ENCODE measurements around the gene FCN2. TPM values are rescaled to one million over a fixed set of nuclear protein-coding genes. Genes with fewer than 3 reads are reported as not detected.

FCN2 gene
- not detected in 2 replicates for total RNA-seq (2014; rRNA removed; shearing (Covaris generic))

DNA sequence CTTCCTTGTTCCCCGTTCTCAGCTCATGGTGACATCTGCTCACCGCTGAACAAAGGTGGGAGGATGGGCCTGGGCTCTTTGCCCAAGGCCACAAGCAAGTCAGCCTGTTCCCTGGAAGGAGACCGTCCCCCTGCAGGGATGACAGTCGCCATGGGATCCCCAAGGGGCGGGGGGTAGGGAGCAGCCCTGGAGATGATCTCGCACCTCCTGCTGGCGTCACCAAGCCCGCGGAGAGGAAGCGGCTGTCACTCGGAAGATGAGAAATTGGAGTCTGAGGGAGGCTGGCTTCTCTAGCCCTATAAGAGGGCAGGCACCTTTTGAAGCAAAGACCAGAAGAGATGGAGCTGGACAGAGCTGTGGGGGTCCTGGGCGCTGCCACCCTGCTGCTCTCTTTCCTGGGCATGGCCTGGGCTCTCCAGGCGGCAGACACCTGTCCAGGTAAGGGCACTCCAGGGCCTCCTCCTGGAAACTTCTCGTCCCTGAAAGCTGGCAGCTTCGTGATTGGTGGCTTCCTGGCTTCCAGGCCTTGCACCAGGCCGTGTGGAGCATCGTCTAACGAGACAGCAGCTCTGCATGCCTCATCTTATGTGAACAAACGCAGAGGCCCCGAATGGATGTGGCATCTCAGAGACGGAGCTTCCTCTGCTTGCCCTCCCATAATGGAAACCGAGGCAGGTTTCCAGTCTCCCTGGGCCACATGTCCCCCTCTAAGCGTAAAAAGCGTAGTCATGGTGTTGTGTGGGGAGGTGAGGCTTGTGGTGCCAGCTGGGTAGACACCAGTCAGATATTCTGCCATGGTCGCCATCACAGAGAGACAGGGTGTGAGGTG is at the start of gene FCN2:
Gene FCN2, plus strand, starts transcription at position 327 of the 829 bp plus-strand sequence. Its CDS starts 12 bp downstream, at position 339.
- no peak for DNase-seq (ENCODE audit: low read depth)

DNA sequence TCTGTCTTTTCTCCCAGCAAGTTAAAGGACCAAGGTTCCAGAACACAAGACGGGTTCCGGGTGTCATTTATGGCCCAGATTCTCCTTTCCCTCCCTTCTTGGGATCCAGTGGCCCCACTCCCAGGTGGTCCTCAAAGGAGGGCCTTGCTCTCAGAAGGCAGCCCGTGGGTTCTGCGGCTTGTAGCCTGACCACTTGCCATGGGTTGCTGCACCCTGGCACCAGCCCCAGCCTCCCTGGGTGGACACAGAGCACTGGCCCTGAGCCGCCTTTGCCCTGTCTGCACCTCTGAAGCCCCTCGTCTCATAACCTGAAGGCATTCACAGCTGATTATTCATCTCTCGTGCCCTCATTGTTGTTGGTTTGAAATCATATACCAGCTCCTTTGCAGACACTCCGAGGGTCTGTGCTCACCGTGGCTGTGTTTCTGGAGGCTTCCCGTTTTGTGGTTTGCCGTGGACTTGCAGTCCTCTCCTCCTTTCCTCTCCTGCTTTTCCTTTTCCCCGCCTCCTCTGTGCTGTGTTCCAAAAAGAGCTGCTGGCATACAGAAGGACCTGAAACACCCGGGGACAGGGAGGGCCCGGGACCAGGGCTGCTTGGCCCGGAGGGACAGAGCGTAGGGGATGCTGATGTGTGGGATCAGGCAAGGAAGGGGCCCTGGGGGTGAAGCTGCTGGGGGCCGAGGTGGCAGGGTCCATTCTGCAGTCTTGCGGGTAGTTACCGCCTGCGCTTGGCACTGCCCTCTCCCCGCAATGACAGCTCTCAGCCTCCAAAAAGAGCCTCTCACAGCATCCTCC is 49.5 kb upstream of the FCN2 start:
- DNase-seq (ENCODE audit: low read depth), result no peak

DNA sequence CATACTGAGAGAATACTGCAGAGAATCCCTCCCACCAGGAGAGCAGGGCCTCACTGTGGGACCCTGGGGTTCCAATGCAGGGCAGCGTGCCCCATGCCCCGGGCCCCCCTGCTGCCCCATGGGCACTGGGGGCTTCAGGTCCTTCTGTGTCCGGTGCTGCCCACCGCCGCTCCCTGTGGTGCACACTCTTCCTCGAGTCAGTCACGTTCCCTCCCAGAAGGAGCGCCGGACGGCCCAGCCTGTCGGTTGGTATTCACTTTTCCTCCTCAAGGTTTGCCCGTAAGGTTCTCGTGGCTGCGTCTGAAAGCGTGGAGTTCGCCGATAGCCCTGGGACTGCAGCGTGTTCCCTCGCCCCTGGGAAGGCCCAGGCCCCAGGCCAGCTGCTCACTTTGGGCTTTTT is 48.1 kb upstream of the FCN2 start:
- DNase-seq (ENCODE audit: low read depth), result no peak

DNA sequence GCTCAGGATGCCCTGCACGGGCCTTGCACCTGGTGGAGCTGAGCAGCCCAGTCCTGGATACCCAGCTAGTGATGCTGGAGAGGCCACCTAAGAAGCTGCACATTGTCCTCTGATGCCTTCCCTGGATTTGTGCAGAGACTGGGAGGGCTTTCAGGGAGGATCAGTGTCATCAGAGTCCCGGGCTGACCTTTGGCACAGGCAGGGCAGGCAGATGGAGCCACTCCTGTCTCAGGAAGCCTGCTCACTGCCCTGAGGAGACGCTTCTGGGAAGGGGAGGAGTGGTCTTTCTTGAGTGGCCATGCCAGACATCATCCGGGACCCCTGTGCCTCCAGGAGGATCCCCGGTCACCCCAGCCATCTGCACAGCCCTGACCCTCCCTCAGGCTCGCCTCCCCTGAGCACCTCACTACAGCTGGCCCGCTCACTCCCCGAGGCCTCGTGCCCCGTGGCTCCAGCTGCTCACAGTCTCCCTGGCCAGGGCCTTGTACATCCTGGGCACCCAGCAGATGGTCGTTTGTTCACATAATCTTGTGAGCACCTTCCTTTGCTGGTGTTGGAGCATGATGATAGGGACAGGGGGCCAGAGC is 47.2 kb upstream of the FCN2 start:
- DNase-seq (ENCODE audit: low read depth), result no peak

DNA sequence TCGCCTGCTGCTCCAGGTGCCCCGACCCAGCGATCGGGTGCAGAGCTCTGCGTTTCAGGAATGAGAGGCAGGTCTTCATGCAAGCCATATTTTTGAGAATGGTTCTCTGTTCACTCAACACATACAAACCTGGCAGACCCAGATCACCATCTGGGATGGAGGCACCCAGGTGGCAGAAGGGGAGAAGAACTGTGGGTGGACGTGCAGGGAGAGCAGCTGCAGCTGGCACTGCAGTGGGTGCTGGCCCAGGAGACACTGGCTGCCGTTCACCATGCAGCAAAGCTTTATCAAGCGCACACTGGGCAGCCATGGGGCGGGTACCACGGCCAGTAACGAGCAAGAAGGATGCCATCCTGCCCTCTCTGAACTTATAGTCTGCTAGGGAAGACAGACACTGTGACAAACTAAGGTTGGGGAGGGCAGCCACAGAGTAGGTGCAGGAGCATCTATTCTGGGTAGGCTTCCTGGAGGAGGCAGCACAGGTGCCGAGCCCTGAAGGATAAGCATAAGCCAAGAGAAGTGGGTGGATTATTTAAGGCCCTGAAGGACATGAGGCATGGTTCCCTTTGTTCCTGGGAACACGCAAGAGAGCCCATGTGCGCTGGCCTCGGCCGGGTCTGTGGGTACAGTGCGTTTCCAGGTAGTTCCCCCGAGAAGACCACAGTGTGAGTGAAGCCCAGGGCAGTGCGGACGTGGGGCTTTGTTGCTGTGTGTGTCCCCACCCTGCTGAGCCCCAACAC is 46.2 kb upstream of the FCN2 start:
- DNase-seq (ENCODE audit: low read depth), result no peak

DNA sequence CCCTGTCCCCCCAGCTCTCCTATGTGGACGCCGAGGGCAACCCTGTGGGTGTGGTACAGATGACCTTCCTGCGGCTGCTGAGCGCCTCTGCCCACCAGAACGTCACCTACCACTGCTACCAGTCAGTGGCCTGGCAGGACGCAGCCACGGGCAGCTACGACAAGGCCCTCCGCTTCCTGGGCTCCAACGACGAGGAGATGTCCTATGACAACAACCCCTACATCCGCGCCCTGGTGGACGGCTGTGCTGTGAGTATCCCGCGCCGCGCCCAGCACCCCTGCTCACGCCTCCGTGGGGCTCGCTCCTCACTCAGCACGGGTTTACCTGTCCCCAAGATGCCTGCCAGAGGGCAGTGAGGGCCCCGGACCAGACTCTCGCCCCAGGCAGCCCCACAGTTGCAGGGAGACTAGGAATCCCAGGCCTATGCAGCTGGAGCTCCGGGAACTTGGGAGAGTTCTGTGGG is 45.6 kb upstream of the FCN2 start:
- no peak for DNase-seq (ENCODE audit: low read depth)

DNA sequence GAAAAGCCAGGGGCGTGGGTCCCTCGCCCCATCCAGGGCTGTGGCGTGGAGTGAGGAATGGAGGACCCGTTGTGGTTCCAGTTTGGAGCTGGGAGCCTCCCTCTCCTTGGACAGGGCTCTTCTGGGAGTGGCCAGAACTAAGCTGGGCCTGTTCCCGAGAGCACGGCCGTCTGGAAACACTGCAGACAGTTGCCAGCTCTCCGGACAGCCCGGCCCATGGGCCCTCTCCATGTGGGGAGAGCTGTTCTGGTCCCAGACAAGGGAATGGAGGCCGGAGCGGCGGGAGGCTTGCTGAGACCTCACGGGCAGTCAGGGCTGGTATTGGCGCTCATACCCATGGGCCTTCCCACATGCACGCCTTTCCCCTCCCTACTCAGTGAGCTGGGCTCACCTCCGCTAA is 45.2 kb upstream of the FCN2 start:
- no peak for DNase-seq (ENCODE audit: low read depth)

DNA sequence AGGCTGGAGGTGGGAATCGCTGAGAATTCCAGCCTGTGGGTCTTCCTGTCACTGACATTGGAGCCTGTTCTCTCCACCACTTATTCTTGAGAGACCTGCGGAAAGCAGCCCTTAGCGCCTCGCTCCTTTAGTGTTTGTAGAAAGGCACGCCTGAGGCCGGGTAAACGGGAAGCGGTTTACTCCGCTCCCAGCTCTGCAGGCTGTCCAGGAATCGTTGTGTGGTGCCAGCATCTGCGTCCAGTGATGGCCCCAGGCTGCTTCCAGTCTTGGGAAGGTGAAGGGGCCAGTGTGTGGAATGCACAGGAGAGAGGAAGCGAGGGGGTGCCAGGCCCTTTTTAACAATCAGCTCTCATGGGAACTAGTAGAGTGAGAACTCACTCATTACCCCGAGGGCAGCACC is 44.6 kb upstream of the FCN2 start:
- no peak for DNase-seq (ENCODE audit: low read depth)

DNA sequence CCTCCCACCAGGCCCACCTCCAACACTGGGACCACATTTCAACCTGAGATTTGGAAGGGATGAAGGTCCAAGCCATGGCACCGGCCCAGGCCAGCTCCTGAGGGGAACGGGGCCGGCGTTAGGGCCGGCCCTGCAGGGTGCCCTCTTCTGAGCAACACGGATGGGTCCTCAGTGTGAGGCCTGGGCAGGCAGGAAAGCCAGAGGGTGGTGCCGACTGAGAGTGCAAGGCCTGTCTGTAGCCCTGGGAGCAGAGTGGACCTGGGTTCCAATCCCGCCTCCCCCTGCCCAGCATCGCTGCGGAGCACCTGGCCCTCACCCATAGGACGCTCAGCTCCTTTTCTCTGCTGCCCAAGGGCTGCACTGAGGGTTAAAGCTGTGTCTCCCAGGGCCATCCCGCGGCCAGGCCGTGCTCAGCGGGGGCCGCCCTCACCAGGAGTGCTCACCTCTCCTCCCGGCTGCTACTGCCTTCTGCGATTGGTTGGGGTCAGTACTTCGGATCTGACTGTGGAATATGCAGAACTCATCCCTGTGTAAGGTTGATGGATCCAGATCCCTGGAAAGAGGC is 44.1 kb upstream of the FCN2 start:
- no peak for DNase-seq (ENCODE audit: low read depth)

DNA sequence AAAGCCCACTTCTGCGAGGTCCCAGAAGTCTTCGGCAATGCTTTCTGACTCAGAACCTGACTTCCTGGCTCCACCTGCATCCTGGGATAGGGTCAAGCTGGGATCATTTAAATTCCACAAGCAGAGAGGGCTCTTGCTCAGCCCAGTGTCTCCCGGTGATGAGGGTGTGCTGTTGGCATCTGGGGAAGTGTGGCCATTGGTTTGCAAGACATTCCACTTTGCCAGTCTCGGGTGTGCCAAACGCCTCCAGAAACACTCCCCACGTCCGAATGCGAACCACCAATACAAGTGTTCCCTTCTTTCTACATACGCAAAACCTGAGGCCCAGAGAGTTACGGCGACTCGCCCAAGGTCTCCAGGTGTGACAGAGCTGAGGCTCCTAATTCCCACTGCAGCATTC is 43.1 kb upstream of the FCN2 start:
- no peak for DNase-seq (ENCODE audit: low read depth)

DNA sequence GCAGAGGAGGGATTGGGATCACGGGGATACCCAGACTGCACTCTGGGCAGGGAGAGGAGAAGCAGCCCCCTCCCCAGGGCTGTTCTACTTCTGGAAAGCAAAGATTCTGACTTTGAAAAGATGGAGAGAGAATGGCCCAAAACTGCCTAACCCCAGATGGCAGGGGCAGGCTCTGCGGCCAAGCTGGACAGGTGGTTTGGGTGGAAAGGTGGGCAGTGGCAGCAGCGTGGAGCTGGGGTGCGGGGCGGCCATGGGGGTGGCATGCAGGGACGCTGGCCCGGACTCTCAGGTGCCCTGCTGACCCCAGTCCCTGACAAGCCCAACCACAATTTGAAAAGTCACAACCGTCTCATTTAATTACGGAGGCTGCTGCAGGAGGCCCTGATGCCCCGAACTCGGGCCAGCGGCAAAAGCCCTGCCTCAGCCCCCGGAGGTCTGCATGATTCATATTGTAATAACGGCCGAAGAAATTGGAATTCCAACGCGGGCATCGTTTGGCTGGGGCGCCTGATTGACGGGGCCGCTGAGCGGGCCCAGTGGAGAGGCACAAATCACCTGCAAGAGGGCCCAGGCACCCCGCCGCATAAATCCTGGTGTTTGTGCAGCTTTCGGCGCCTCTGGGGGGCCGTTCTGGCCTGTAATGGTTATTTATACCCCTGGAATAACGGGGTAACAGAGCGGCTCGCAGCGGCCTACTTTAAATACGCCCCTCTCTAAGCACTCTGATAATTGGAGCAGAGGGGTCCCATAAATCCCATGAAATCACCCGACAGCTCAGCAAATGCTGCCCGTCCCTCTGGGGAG is 41.8 kb upstream of the FCN2 start:
- DNase-seq (ENCODE audit: low read depth), result no peak

DNA sequence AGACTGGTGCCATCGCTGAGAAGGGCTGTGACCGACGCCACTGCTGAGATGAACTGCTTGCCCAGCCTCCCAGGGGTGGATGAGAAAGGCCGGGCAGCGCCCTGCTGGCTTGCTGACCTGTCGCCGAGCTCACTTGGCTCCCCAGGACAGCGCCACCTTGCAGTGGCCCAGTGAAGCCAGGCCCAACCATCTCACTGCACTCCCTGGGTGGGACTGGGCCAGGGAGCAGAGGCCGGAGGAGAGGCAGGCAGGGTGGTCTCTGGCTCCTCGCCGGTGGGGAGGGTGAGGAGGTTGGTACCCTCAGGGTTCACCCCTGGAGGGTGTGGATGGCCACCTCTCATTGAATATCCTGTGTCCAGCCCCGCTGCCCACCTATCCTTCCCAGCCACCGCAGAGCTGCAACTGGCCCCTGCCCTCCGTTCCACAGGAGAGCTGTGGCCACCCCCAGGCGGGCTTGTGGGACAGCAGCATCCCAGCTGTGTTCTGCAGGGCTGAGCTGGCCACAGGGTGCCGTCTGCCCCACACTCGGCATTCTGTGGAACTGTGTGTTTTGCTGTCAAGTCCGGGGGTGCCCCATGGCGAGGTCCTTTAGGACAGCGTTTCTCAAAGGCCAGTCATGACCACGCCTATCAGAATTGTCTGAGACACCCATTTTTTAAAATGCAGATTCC is 41.0 kb upstream of the FCN2 start:
- DNase-seq (ENCODE audit: low read depth), result no peak

DNA sequence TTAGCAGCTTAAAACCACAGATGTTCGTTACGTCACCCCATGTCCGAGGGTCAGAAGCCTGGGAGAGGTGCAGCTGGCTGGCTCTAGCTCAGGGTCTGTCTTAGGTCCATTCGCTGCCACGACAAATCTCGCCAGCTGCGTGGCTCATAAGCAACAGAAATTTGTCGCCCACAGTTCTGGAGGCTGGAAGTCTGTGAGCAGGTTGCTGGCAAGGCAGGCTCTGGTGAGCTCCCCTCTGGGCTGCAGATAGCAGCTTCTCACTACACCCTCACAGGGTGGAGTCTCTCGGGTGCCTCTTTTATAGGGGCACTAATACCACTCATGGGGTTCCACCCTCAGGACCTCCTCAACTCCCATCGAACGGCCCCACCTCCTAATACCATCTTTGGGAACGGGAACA is 40.1 kb upstream of the FCN2 start:
- no peak for DNase-seq (ENCODE audit: low read depth)

DNA sequence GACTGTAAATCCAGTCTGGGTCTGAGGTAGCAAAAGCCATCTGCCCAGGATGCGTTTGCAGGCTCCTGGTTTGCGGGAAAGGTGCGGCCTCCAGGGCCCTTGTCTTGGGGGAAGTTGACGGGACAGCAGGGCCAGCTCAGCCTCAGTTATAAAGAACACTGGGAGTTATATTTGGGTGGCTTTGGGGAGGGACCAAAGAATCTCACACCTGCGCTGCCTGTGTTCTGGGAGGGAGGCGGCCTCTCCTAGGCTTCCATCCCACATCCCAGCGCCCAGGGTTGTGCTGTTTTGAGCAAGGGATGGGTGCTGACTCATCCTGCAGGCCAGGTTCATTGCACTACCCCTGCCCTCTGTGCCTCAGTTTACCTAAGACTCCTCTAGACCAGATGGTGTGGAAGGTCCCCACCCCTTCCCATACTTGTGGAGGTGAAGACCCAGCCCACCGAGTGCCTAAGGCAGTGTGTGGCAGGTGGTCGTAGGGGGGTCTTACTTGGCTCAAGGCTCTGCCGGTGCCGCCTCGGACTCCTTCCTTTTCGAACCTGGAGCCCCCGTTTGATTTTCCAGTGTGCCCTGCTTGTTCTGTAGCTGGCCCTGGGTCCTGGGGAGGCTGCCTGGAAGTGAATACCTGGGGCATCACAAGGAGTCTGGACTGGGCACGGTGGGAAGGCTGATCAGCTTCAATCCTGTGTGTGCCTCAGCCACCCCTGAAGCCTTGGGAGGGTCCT is 39.3 kb upstream of the FCN2 start:
- DNase-seq (ENCODE audit: low read depth), result no peak

DNA sequence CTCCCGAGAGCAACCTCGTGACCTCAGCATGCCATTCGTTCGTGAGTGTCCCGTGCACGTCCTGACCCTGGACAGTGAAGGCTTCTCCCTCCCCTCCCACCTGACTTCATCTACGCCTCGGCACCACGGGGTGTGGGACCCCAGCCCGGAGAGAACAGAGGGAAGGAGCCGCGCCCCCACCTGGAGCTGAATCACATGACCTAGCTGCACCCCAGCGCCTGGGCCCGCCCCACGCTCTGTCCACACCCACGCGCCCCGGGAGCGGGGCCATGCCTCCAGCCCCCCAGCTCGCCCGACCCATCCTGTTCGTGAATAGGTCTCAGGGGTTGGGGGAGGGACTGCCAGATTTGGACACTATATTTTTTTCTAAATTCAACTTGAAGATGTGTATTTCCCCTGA is 38.3 kb upstream of the FCN2 start:
- no peak for DNase-seq (ENCODE audit: low read depth)

DNA sequence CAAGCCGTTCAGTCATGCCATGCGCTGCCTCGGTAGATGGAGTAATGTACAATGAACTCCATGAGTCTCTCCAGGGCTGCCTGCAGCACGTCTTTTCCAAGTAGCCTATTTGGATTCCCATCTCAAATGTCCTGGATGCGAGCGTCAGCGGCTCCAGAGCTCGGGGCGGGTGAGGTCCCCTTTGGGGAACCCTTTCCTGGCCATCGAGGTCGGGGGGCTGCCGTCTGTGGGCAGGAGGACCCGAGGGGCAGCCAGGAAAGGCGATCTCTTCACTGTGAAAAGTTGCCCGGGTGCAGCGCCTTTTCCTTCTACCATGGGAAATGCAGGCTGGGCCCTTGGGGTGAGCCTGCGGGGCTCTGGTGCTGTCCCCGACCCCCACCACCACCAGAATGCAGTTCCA is 36.9 kb upstream of the FCN2 start:
- DNase-seq (ENCODE audit: low read depth), result no peak

DNA sequence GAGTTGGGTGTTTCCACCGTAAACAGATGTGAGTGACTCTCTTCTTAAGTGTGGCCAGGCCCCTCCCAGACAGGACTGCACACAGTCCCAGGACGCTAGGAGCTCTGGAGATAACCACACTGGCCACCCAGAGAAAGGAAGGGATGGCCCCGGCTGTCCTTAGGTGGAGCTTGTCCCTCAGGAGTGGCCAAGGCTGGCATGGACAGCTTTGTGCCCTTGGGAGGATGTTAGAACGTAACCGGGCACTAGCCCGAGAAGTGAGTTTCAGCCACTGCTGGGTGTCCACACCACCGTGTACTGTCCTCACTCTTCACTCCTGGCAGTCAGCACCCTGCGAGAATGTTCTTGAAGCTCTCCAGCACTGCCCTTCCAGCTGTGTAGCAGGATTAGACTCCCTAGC is 35.8 kb upstream of the FCN2 start:
- no peak for DNase-seq (ENCODE audit: low read depth)

DNA sequence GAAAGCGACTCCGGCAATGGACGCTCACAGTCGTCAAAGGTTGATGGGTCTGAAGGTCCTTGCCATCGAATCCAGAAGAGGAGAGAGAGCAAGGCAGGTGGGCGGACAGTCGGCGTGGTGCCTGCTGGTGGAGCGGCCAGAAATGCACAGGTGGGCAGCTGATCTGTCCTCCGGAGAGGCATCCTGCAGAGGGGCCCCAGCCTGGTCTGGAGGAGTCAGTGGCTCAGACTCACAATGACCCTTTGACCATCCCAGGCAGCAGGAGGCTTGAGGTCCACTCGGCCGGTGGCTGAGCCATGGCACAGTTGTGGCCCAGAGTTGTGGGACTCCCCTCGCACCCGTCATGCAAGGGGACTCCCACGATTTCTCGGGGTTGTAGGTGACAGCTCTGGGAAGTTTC is 34.4 kb upstream of the FCN2 start:
- no peak for DNase-seq (ENCODE audit: low read depth)

DNA sequence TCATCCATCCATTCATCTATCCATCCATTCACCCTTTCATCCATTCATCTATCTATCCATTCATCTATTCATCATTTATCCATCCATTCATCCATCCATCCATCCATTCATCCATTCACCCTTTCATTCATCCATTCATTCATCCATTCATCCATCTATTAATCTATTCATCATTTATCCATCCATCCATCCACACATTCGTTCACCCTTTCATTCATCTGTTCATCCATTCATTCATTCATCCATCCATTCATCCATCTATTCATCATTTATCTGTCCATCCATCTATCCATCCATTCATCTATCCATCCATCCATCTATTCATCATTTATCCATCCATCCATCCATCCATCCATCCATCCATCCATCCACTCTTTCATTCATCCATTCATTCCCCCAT is 33.9 kb upstream of the FCN2 start:
- DNase-seq (ENCODE audit: low read depth), result no peak

DNA sequence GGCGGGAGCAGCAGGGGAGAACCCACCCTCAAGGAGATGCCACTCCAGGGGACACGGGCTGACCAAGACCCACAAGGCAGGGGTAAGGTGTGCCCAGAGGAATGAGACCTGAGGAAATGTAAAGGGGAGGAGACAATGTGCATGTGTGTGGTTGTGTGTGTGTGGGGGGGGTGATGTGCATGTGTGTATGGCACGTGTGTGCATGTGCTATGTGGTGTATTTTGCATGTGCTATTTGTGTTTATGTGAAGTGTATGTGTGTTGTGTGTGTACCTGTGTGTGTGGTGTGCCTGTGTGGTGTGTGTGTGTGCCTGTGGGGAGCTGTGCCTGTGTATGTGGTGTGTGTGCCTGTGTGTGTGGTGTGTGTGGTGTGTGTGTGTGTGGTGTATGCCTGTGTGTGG is 33.5 kb upstream of the FCN2 start:
- DNase-seq (ENCODE audit: low read depth), result no peak

Data from Daoy (cell line).